GM12875 (cell line): ENCODE results near the gene MRGPRF.
"Not testable (repeated sequence)": the region's sequence is repeated elsewhere in the genome, so short reads cannot be mapped to it uniquely, and the experiment has no call there.

Experiments
- H3K4me3 ChIP-seq: one replicate; pipeline ENCODE4 v1.5.1; 2011; ENCODE audit warnings: low read depth, low read length, control low read depth
- TF ChIP-seq, protein P1 (sequence below): IDR thresholded peaks from 2 replicates; pipeline ENCODE4 v1.5.1; 2011; ENCODE audit warnings: low read depth, mild to moderate bottlenecking, control low read depth, inconsistent platforms, low read length, moderate library complexity, borderline replicate concordance; ENCODE audit not compliant: insufficient read depth

Gene MRGPRF

DNA sequence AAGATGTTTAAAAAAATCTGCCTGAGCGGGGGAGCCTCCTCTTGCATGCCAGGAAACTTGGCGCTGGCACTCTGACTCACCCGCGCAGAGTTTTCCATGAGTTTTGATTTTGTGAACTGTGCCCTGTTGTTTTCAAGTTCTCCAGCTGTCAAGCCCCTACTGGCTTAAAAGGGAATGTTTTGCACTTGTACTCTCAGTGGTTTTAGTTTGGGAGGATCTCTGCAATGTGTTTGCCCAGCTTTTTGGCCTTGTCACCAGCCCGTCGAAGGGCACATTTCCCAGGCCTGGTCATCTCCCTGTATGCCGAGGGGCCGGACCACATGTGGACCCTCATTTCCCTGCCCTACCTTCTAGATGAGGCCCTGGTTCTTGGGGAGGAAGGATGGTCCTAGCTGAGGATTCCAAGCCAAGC is 12.2 kb downstream of the MRGPRF start:
- TF ChIP-seq, protein P1, sequence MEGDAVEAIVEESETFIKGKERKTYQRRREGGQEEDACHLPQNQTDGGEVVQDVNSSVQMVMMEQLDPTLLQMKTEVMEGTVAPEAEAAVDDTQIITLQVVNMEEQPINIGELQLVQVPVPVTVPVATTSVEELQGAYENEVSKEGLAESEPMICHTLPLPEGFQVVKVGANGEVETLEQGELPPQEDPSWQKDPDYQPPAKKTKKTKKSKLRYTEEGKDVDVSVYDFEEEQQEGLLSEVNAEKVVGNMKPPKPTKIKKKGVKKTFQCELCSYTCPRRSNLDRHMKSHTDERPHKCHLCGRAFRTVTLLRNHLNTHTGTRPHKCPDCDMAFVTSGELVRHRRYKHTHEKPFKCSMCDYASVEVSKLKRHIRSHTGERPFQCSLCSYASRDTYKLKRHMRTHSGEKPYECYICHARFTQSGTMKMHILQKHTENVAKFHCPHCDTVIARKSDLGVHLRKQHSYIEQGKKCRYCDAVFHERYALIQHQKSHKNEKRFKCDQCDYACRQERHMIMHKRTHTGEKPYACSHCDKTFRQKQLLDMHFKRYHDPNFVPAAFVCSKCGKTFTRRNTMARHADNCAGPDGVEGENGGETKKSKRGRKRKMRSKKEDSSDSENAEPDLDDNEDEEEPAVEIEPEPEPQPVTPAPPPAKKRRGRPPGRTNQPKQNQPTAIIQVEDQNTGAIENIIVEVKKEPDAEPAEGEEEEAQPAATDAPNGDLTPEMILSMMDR = no peak
- no peak overlapping the region for H3K4me3 ChIP-seq

DNA sequence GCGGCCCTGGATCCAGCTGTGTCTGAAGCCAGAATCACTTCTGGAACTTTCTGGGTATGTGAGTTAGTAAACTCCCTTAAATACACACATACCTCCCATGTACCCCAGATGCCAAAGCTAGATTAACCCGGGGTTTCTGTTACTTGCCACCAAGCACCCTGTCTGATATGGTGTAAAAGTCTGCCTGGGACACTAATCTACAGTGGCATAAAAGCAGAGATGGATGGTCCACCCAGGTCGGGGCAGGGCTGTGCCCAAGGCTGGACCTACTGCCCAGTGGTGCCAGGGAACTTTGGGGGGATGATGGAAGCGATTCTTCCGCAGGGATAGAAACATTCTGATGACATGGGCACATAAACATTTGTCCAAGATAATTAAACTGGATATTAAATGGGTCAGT is 12.7 kb downstream of the MRGPRF start:
- TF ChIP-seq, protein P1 = no peak
- no peak overlapping the region for H3K4me3 ChIP-seq

GRCh38 chr11:68999748-69000355 is 13.2 kb downstream of the MRGPRF start:
- not testable (repeated sequence) for H3K4me3 ChIP-seq

DNA sequence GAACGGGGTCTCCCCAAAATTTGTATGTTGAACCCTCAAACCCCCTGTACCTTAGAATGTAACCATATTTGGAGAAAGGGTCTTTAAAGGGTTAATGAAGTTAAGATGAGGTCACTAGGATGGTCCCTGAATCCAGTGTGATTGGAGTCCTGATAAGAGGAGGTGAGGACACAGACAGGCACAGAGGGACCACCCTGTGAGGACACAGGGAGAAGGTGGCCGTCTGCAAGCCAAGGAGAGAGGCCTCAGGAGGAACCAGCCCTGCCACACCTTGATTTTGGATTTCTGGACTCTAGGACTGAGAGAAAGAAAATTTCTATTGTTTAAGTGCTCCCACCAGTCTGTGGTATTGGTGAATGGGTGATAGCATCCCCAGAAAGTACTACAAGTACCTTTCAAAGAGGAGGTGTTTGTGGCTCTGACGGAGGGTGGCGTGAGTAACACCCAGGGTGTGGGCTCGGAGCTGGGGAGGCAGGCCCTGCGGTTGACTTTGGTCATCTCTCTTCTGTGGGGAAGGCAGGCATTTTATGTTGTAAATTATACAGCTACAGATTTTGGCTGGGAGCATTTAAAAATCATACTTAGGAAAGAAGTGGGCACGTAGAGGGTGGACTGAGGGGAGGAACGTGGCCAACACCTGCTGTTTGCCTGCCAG is 13.8 kb downstream of the MRGPRF start:
- no peak overlapping the region for H3K4me3 ChIP-seq

DNA sequence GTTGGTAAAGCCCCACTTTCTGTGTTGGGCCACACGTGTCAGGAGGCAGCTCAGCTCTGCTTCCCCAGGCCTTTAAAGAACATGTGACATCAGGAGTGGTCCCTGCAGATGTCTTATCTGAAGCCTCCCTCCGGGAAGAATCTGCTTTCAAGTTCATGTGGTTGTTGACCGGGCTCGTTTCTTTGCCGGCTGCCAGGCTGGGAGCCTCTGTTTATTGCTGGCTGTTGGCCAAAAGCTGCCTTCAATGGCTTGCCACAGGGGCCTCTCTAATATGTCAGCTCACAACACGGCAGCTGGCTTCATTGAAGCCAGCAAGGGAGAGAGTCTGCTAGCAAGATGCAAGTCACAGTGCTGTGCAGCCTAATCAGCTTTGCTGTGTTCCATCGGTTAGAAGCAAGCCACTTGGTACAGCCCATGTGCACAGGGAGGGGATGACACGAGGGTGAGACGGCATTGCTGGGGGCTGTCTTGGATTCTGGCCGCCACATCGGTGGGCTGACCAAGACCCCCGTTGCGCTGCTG is 14.6 kb downstream of the MRGPRF start:
- no peak overlapping the region for H3K4me3 ChIP-seq
- TF ChIP-seq, protein P1 = no peak

More for the DNA sequence above, 13.8 kb downstream of the MRGPRF start:
- TF ChIP-seq, protein P1 = no peak

DNA sequence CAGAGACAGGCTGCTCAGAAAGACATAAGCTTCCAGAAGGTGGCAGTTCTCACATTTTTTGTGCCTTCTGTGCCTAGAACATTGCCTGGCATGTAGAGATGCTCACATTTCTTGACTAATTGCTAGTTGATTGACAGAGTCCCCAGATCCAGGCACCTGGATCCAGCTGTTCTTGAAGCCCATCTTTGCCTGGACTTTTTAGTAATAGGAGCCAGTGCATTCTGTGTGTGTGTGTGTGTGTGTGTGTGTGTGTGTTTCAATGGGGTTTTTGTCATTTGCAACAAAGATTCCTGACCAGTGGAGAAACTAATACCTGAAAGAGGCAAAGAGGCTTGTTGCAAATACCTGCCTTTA is 15.1 kb downstream of the MRGPRF start:
- TF ChIP-seq, protein P1 = no peak
- no peak overlapping the region for H3K4me3 ChIP-seq

- TF ChIP-seq, protein P1 = no peak
- H3K4me3 ChIP-seq = no peak overlapping the region
Observed at GRCh38 chr11:68997124-68997994, 15.7 kb downstream of the MRGPRF start.
